NCI-H82 treated with DMSO at 0.1 percent for 48 hours (cell line): Measurements from ENCODE around the gene HLA-DOA.

Experiments used
- DNase-seq: peaks from one replicate; lab custom pipeline; 2025; ENCODE audit not compliant: unreplicated experiment; lab: John Stamatoyannopoulos, UW

The HLA-DOA gene

GRCh38 chr6:32968093-32968866 lies 41.1 kb downstream of the HLA-DOA start, which contains the start of gene BRD2:
Gene BRD2, plus strand, starts transcription at chr6:32968594. Its CDS starts 4,305 bp downstream, at chr6:32972899.
- DNase-seq: peak; percentile 88

GRCh38 chr6:32967151-32968091 lies 42.0 kb downstream of the HLA-DOA start:
- peak; percentile 90 for DNase-seq

- DNase-seq: no peak
Measured at GRCh38 chr6:32964776-32965175, 44.6 kb downstream of the HLA-DOA start.

- DNase-seq: no peak
Measured at GRCh38 chr6:32963866-32964265, 45.5 kb downstream of the HLA-DOA start.

GRCh38 chr6:32962213-32962826 lies 47.1 kb downstream of the HLA-DOA start:
- DNase-seq: no peak

GRCh38 chr6:32960563-32960962 lies 48.8 kb downstream of the HLA-DOA start:
- no peak for DNase-seq

- no peak for DNase-seq
Measured at GRCh38 chr6:32956176-32956575, 53.2 kb downstream of the HLA-DOA start.

- DNase-seq: no peak
Measured at GRCh38 chr6:32954986-32955802, 54.2 kb downstream of the HLA-DOA start.

GRCh38 chr6:32954267-32954666 lies 55.1 kb downstream of the HLA-DOA start:
- DNase-seq: no peak
